Neural cell (in vitro differentiated cells): Measurements from ENCODE around the gene OR4D11.

Experiments
- CTCF ChIP-seq: fragments of 450-650 bp; IDR thresholded peaks from 2 replicates; pipeline ENCODE4 v1.5.1; 2014; ENCODE audit warnings: antibody characterized with exemption, mild to moderate bottlenecking, moderate library complexity; ENCODE audit not compliant: poor library complexity, severe bottlenecking
- EP300 ChIP-seq: fragments of 450-650 bp; conservative IDR thresholded peaks from 2 replicates; pipeline ENCODE4 v1.6.1; 2014; ENCODE audit warnings: antibody characterized with exemption, mild to moderate bottlenecking, moderate library complexity; ENCODE audit not compliant: poor library complexity, severe bottlenecking
- EZH2 ChIP-seq: fragments of 200-600, 300-800 bp; shearing (Covaris generic), sonication (generic); IDR thresholded peaks from 2 replicates; pipeline ENCODE4 v1.6.1; 2014; ENCODE audit warnings: antibody characterized with exemption, low read length, borderline replicate concordance, mild to moderate bottlenecking; ENCODE audit not compliant: insufficient read depth, poor library complexity, severe bottlenecking
- MXI1 ChIP-seq: fragments of 450-650 bp; conservative IDR thresholded peaks from 2 replicates; pipeline ENCODE4 v1.6.1; 2014; ENCODE audit warnings: antibody characterized with exemption, mild to moderate bottlenecking; ENCODE audit not compliant: poor library complexity, severe bottlenecking
- POLR2AphosphoS5 ChIP-seq: IDR thresholded peaks from 2 replicates; pipeline ENCODE4 v1.6.1; 2012
- RAD21 ChIP-seq: fragments of 450-650 bp; conservative IDR thresholded peaks from 2 replicates; pipeline ENCODE4 v1.6.1; 2014; ENCODE audit warnings: antibody characterized with exemption, mild to moderate bottlenecking, moderate library complexity
- REST ChIP-seq: IDR thresholded peaks from 2 replicates; pipeline ENCODE4 v1.6.1; 2012; ENCODE audit warnings: borderline replicate concordance
- TAF1 ChIP-seq: IDR thresholded peaks from 2 replicates; pipeline ENCODE4 v1.6.1; 2012; ENCODE audit warnings: low read depth

- no peak for TF ChIP-seq CTCF
- TF ChIP-seq MXI1: no peak
- TF ChIP-seq EZH2: no peak
- TF ChIP-seq POLR2AphosphoS5: no peak
- no peak for TF ChIP-seq TAF1
- TF ChIP-seq EP300: no peak
- no peak for TF ChIP-seq RAD21
- no peak for TF ChIP-seq REST
Observed at GRCh38 chr11:59532620-59533019, 29.2 kb downstream of the OR4D11 start.
